Measurements from ENCODE around the gene TRIM3. TPM values are rescaled to one million over a fixed set of nuclear protein-coding genes. Genes with fewer than 3 reads are reported as not detected.

The TRIM3 gene
- total RNA-seq, 1 experiment from 2014 or later, result 13.4 TPM

- BruUV-seq (replicated peaks), result no TSS peak
- no peak for TF ChIP-seq SP1 (IDR thresholded peaks at IDR 0.05; ENCODE audit: low read depth)
- TF ChIP-seq POLR2A (IDR thresholded peaks at IDR 0.05; ENCODE audit: borderline replicate concordance, extremely low read depth, insufficient read depth, insufficient read length), result no peak
- TF ChIP-seq ZFX (IDR thresholded peaks at IDR 0.05), result no peak
Observed at GRCh38 chr11:6440906-6441358, 32.8 kb downstream of the TRIM3 start, which contains the start of gene HPX. TSS of gene HPX (minus strand) at chr11:6440987. CDS start at chr11:6440963, 24 bp downstream.

GRCh38 chr11:6438979-6439571, 34.7 kb downstream of the TRIM3 start:
- Histone ChIP-seq H3K9me2 (ENCODE audit: insufficient read depth) (no peaks in the 10 kb centered on the region), H4K20me1 (ENCODE audit: insufficient read depth) (no peaks in the 10 kb centered on the region), H3K4me2 (ENCODE audit: low read length) (no peak overlapping the region), H3K9ac (ENCODE audit: low read length) (no peak overlapping the region), H3K27ac (ENCODE audit: low read depth, low read length) (no peak overlapping the region), H2AFZ (ENCODE audit: low read depth, low read length, poor library complexity, severe bottlenecking) (peak overlapping the region; percentile 53), H3K27me3 (ENCODE audit: insufficient read depth, low read length) (no peaks in the 10 kb centered on the region), H3K4me1 (ENCODE audit: control insufficient read depth in 1 of 2, insufficient read depth in 2 of 2, low read length in 2 of 2) (no peaks in the 10 kb centered on the region), H3K9me3 (ENCODE audit: control insufficient read depth in 1 of 2, insufficient read depth in 1 of 2, low read depth in 1 of 2, low read length in 2 of 2) (no peaks in the 10 kb centered on the region), H3K4me3 (replicated peaks in 1 of 2; ENCODE audit: low read depth in 1 of 2, low read length in 2 of 2) (no peak overlapping the region), H3K79me2 (ENCODE audit: insufficient read depth, low read length) (no peaks in the 10 kb centered on the region), H3K36me3 (ENCODE audit: control insufficient read depth in 1 of 2, insufficient read depth in 2 of 2, low read length in 2 of 2) (no peaks in the 10 kb centered on the region)
- ATAC-seq (peak; percentile 77), DNase-seq (ENCODE audit: low read depth, low spot score) (peak; percentile 43)
- no TSS peak for BruUV-seq (replicated peaks)
- intact Hi-C loops (cut with micrococcal nuclease), result loop anchor here (1.0 kb wide), 1 partner anchor 66 kb away; no protein-coding TSS in a partner anchor
- ChIA-PET POLR2A (no interaction called here), CTCF (interaction anchor here (0.6 to 2.4 kb wide), 17 partner anchors 9 to 318 kb away, joined by 3 to 26 read pairs (median 3); partner anchors contain the start of genes APBB1, SMPD1 and TIMM10B), RAD21 (ENCODE audit: low non-redundant PET in 1 of 2, low total read pairs in 2 of 2, uncharacterized antibody in 2 of 2, unreplicated experiment in 2 of 2) (interaction anchor here in 1 of 2 experiments (1.7 kb wide), 1 partner anchor 60 kb away, joined by 7 read pairs; no protein-coding TSS in a partner anchor)
- no peak for TF ChIP-seq JUND (IDR thresholded peaks at IDR 0.05)
- peak; percentile 49; the same call in 1 of the 2 replicates for TF ChIP-seq SP1 (IDR thresholded peaks at IDR 0.05; ENCODE audit: low read depth)
- TF ChIP-seq RAD21 (IDR thresholded peaks at IDR 0.05; ENCODE audit: low read depth), result peak; percentile 61
- TF ChIP-seq MAX (IDR thresholded peaks at IDR 0.05), result peak; percentile 76
- 0 out of 2 replicates have a peak, but pooled peaks have one; percentile 9 for TF ChIP-seq CBX3 (IDR thresholded peaks at IDR 0.05; ENCODE audit: low read depth)
- TF ChIP-seq TCF7L2 (IDR thresholded peaks at IDR 0.05; ENCODE audit: borderline replicate concordance, extremely low read depth, insufficient read depth, insufficient read length), result no peak
- TF ChIP-seq CTCF (IDR thresholded peaks at IDR 0.05 in 2 of 3, conservative IDR thresholded peaks at IDR 0.05 in 1 of 3; ENCODE audit: borderline replicate concordance in 1 of 3, insufficient read depth in 1 of 3, low read depth in 2 of 3, low read length in 2 of 3), result peak; percentile 73 to 80 (median 79); a peak in 5 of 6 replicates
- TF ChIP-seq SRF (IDR thresholded peaks at IDR 0.05; ENCODE audit: low read depth), result no peak
- TF ChIP-seq EZH2 (IDR thresholded peaks at IDR 0.05), result no peak

More at GRCh38 chr11:6440906-6441358, 32.8 kb downstream of the TRIM3 start, which contains the start of gene HPX:
- H3K4me1 ChIP-seq (ENCODE audit: control insufficient read depth in 1 of 2, insufficient read depth in 2 of 2, low read length in 2 of 2), result no peaks in the 10 kb centered on the region
- ATAC-seq, result no peak
- H3K4me3 ChIP-seq (replicated peaks in 1 of 2; ENCODE audit: low read depth in 1 of 2, low read length in 2 of 2), result no peak within 1 kb of the TSS
- no peak within 1 kb of the TSS for H2AFZ ChIP-seq (ENCODE audit: low read depth, low read length, poor library complexity, severe bottlenecking)
- POLR2A ChIA-PET, result no interaction called here
- H3K9me3 ChIP-seq (ENCODE audit: control insufficient read depth in 1 of 2, insufficient read depth in 1 of 2, low read depth in 1 of 2, low read length in 2 of 2), result no peaks in the 10 kb centered on the region
- no peaks in the 10 kb centered on the region for H3K27me3 ChIP-seq (ENCODE audit: insufficient read depth, low read length)
- H3K79me2 ChIP-seq (ENCODE audit: insufficient read depth, low read length), result no peaks in the 10 kb centered on the region
- H3K4me2 ChIP-seq (ENCODE audit: low read length), result no peak within 1 kb of the TSS
- RAD21 ChIA-PET (ENCODE audit: low non-redundant PET in 1 of 2, low total read pairs in 2 of 2, uncharacterized antibody in 2 of 2, unreplicated experiment in 2 of 2), result no interaction called here
- H3K36me3 ChIP-seq (ENCODE audit: control insufficient read depth in 1 of 2, insufficient read depth in 2 of 2, low read length in 2 of 2), result no peaks in the 10 kb centered on the region
- no peak within 1 kb of the TSS for H3K27ac ChIP-seq (ENCODE audit: low read depth, low read length)
- no peaks in the 10 kb centered on the region for H4K20me1 ChIP-seq (ENCODE audit: insufficient read depth)
- H3K9ac ChIP-seq (ENCODE audit: low read length), result no peak within 1 kb of the TSS
- intact Hi-C loops (cut with micrococcal nuclease), result no loop called here
- CTCF ChIA-PET, result no interaction called here
- DNase-seq (ENCODE audit: low read depth, low spot score), result no peak
- no peaks in the 10 kb centered on the region for H3K9me2 ChIP-seq (ENCODE audit: insufficient read depth)
